Left lung (tissue), 10 donors: ENCODE data around the gene LDLR. TPM values are rescaled to one million over a fixed set of nuclear protein-coding genes. Genes with fewer than 3 reads are reported as not detected.
A peak's percentile ranks its signal among the peaks of the same experiment; 100 is the strongest.
"Not testable (repeated sequence)": the region's sequence is repeated elsewhere in the genome, so short reads cannot be mapped to it uniquely, and the experiment has no call there.

Experiments used
- ATAC-seq: fragments of 200-7000 bp; cut with Tn5 transposase; one replicate; pipeline ENCODE4 v1.9.1; 2020; ENCODE audit warnings: moderate library complexity
- DNase-seq, 4 donors: peaks; one replicate each; pipeline ENCODE4 v3.0.0-alpha.2; 2013 to 2020
- H3K27ac ChIP-seq, 2 donors: fragments of 200-600 bp; sonication (generic) in 1 of 2; one replicate each; pipeline versions ENCODE4 v1.5.0 to v1.8.0; 2020 to 2021
- H3K27me3 ChIP-seq, 2 donors: fragments of 200-600 bp; sonication (generic) in 1 of 2; one replicate each; pipeline versions ENCODE4 v1.5.0 to v1.8.0; 2020 to 2021
- H3K36me3 ChIP-seq, 2 donors: fragments of 200-600 bp; sonication (generic) in 1 of 2; one replicate each; pipeline versions ENCODE4 v1.5.0 to v1.8.0; 2020 to 2021
- H3K4me1 ChIP-seq, 2 donors: fragments of 200-600 bp; one replicate each; pipeline ENCODE4 v1.8.0; 2021
- H3K4me3 ChIP-seq, 2 donors: fragments of 200-600 bp; sonication (generic) in 1 of 2; one replicate each; pipeline versions ENCODE4 v1.5.0 to v1.8.0; 2020 to 2021; ENCODE audit warnings: mild to moderate bottlenecking in 1 of 2
- H3K9me3 ChIP-seq, 2 donors: fragments of 200-600 bp; sonication (generic) in 1 of 2; one replicate each; pipeline versions ENCODE4 v1.5.0 to v1.8.0; 2020 to 2021
- CTCF ChIP-seq, 2 donors: fragments of 200-600 bp; sonication (generic) in 1 of 2; IDR thresholded peaks; one replicate each; pipeline versions ENCODE4 v1.5.0 to v1.8.0; 2021; ENCODE audit warnings: antibody characterized with exemption in 2 of 2
- intact Hi-C, 2 donors: fragments of 100-400 bp; cut with DNase I; formaldehyde crosslinking; loops; one replicate each; pipeline versions ENCODE4 v1.11.2 to v1.14.2; 2022
- polyA plus RNA-seq, 6 donors: library from polyadenylated mRNA; unstranded; fragments of 120-200 nt; gene quantifications; one replicate each; pipeline ENCODE4 v1.2.1, GENCODE V29; 2013; ENCODE audit not compliant: insufficient read length in 6 of 6
- total RNA-seq, 2 donors: library from RNA; stranded (reverse); fragmentation: NEBNext Ultra II Directional; extraction: Animal tissue kit (Norgen Biotek cat#: 25700); gene quantifications; one replicate each; pipeline ENCODE4 v1.2.1, GENCODE V29; 2021
- donor health status: DM: no; HTN: yes; CAD: no.
- donor health status: DM: no; HTN: no; CAD: no.

The LDLR gene
- total and polyA plus RNA-seq, 8 donors, result 10.4 to 310 (median 29.6) TPM

- Histone ChIP-seq H3K4me3 (no peak overlapping the region), H3K27me3 (no peaks in the 10 kb centered on the region), H3K9me3 (no peaks in the 10 kb centered on the region), H3K4me1 (peaks cover 0 to 41% of the 10 kb centered on the region in 2 donors), H3K36me3 (peaks cover 0 to 14% of the 10 kb centered on the region in 2 donors), H3K27ac (peak overlapping the region in 1 of 2 donors; percentile 38)
- intact Hi-C loops, result no loop called here
- no peak for ATAC-seq
- DNase-seq, result no peak
- no peak for TF ChIP-seq CTCF (IDR thresholded peaks at IDR 0.05)
Measured at GRCh38 chr19:11070123-11070522, 19.1 kb upstream of the LDLR start.

GRCh38 chr19:11073568-11073967, 15.7 kb upstream of the LDLR start:
- intact Hi-C loops, result no loop called here
- no peak for TF ChIP-seq CTCF (IDR thresholded peaks at IDR 0.05)
- peaks cover 0 to 52% of the 10 kb centered on the region in 2 donors for H3K4me1 ChIP-seq
- DNase-seq, result no peak
- peak overlapping the region in 1 of 2 donors; percentile 67 for H3K27ac ChIP-seq
- H3K4me3 ChIP-seq, result no peak overlapping the region
- no peaks in the 10 kb centered on the region for H3K36me3 ChIP-seq
- no peaks in the 10 kb centered on the region for H3K9me3 ChIP-seq
- no peaks in the 10 kb centered on the region for H3K27me3 ChIP-seq
- ATAC-seq, result no peak

GRCh38 chr19:11076792-11077191, 12.5 kb upstream of the LDLR start:
- H3K27me3 ChIP-seq, DNase-seq, H3K4me3 ChIP-seq, H3K27ac ChIP-seq, H3K36me3 ChIP-seq, ATAC-seq, intact Hi-C loops, H3K9me3 ChIP-seq: not testable (repeated sequence)
- peaks cover 0 to 35% of the 10 kb centered on the region in 2 donors for H3K4me1 ChIP-seq

GRCh38 chr19:11078893-11079292, 10.4 kb upstream of the LDLR start:
- Histone ChIP-seq H3K9me3 (no peaks in the 10 kb centered on the region), H3K4me3 (no peak overlapping the region), H3K36me3 (no peaks in the 10 kb centered on the region), H3K27me3 (no peaks in the 10 kb centered on the region), H3K4me1 (peaks cover 0 to 23% of the 10 kb centered on the region in 2 donors), H3K27ac (no peak overlapping the region)
- DNase-seq (no peak), ATAC-seq (no peak)
- intact Hi-C loops, result no loop called here
- TF ChIP-seq CTCF (IDR thresholded peaks at IDR 0.05), result no peak

GRCh38 chr19:11079999-11080398, 9.3 kb upstream of the LDLR start:
- no peaks in the 10 kb centered on the region for H3K9me3 ChIP-seq
- intact Hi-C loops, result no loop called here
- no peak overlapping the region for H3K27ac ChIP-seq
- peaks cover 1 to 15% of the 10 kb centered on the region in 2 donors for H3K4me1 ChIP-seq
- no peak for TF ChIP-seq CTCF (IDR thresholded peaks at IDR 0.05)
- no peaks in the 10 kb centered on the region for H3K27me3 ChIP-seq
- H3K36me3 ChIP-seq, result no peaks in the 10 kb centered on the region
- no peak for DNase-seq
- no peak overlapping the region for H3K4me3 ChIP-seq
- no peak for ATAC-seq

- no peak overlapping the region for H3K4me3 ChIP-seq
Measured at GRCh38 chr19:11087870-11088505, 1.3 kb upstream of the LDLR start.

More at GRCh38 chr19:11087870-11088505, 1.3 kb upstream of the LDLR start:
- DNase-seq, result no peak
- no peak for ATAC-seq
- Histone ChIP-seq H3K9me3 (no peaks in the 10 kb centered on the region), H3K36me3 (no peaks in the 10 kb centered on the region), H3K27ac (peak overlapping the region; percentile 98 to 99), H3K27me3 (no peaks in the 10 kb centered on the region), H3K4me1 (peaks cover 30 to 57% of the 10 kb centered on the region in 2 donors)
- TF ChIP-seq CTCF (IDR thresholded peaks at IDR 0.05), result no peak
- intact Hi-C loops, result no loop called here
